T-helper 1 cell (primary cell): ENCODE data around the gene ABCC5.
"Not testable (repeated sequence)": the region's sequence is repeated elsewhere in the genome, so short reads cannot be mapped to it uniquely, and the experiment has no call there.

Experiments
- DNase-seq, 5 donors: peaks; one replicate each; pipeline ENCODE4 v3.0.0-alpha.2; 2012 to 2020
- total RNA-seq, 4 donors: gene quantifications; one replicate each; lab custom pipeline; 2026; lab: John Stamatoyannopoulos, UW

The ABCC5 gene
- total RNA-seq = 26.1 to 43.7 (median 42.2) reads per million in 4 donors

- DNase-seq = peak; percentile 66 to 86 (median 73)
These were observed at the start of gene ABCC5 for GRCh38 chr3:184017672-184018423. TSS of gene ABCC5 (minus strand) at chr3:184017884. CDS start at chr3:184014392, 3,492 bp downstream.

DNA sequence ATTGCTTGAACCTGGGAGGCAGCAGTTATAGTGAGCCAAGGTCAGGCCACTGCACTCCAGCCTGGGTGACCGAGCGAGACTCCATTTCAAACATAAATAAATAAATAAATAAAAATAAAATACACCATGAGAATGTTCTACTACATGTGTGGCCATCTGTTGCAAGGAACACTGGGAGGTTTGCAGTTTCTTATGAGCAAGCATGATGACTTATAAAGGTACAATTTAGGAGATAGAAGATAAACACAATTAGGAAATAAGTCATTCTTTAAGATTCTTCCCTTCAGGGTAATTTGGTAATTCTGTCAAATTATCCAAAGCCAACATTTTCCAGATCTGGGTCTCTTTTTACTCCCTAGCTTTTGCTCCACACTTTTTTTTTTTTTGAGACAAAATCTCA lies 48.5 kb upstream of the ABCC5 start:
- DNase-seq = no peak

DNA sequence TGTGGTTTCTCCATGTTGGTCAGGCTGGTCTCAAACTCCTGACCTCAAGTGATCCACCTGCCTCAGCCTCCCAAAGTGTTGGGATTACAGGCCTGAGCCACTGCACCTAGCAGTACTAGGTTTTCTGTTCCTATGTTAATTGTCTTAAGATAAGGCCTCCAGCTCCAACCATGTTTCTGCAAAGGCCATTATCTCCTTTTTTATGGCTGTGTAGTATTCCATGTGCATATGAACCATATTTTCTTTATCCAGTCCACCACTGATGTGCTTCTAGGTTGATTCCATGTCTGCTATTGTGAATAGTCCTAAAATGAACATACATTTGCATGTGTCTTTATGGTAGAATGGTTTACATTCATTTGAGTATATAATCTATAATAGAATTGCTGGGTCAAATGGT lies 45.0 kb upstream of the ABCC5 start:
- no peak for DNase-seq

- DNase-seq = no peak
These were observed 41.7 kb upstream of the ABCC5 start for GRCh38 chr3:184059424-184059823.

DNA sequence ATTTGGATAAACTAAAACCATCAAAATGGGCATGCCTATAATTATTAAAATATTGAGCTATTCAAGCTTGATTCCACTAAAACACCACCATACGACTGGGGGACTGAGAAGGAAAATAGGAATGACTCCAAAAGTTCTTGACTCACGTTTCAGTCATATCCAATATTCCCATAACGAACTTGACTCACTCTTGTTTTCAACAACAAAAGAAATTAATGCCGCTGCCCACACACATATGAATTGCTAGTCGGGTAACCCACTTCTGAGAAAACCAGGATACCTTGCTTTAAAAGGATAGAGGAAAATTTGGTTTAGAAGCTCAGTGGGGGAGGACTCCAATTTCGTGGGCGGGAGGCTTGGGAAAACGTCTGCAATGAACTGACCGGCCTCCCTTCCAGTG lies 40.3 kb upstream of the ABCC5 start:
- no peak for DNase-seq

GRCh38 chr3:184052767-184053166 lies 35.1 kb upstream of the ABCC5 start, which contains the start of gene HTR3C:
TSS of gene HTR3C (plus strand) at chr3:184053047. CDS start at chr3:184053081, 34 bp downstream.
- no peak for DNase-seq

DNA sequence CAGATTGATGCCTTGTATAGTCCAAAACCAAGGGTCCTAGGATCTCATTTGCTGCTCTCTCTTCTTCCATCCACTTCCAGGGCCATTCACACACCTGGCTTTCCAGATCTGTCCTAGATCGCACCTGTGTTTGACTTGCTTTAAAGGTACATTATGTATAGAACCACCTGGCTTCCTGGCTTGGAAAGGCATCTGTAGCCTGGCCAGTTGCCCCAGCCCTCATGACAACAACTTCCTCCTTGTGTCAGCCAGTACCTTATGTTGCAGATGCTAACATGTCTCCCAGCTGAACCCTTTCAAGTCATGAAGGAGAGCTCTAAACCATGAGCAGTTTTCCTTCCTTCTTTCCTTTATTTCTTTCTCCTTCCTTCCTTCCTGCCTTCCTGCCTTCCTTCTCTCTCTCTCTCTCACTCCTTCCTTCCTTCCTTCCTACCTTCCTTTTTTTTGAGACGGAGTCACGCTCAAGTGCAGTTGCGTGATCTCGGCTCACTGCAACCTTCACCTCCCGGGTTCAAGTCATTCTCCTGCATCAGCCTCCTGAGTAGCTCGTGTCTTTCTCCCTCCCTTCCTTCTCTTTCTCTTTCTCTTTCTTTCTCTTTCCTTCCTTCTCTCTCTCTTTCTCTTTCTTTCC lies 32.6 kb upstream of the ABCC5 start:
- no peak for DNase-seq

- no peak for DNase-seq
These were observed 28.3 kb upstream of the ABCC5 start for GRCh38 chr3:184045995-184046394.

GRCh38 chr3:184042617-184043016 lies 24.9 kb upstream of the ABCC5 start:
- DNase-seq = no peak

GRCh38 chr3:184040010-184040409 lies 22.3 kb upstream of the ABCC5 start:
- no peak for DNase-seq

DNA sequence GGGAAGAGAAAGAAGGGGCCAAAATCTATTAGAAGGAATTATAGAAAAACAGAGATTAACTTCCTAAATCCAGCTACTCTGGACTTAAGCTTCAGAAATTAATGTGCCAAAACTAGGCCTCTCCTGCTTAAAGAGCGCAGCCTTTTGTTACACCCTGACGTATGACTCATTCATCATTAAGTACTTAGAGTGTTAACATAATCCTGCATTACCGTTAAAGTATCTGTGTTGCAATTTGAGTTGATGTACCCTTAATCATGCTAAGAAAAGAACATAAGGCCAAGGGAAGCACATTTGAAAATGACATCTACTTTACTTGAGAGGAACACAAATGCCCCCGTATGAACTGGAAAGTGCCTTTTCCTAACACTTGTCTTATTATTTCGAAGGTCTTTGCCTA lies 21.7 kb upstream of the ABCC5 start:
- no peak for DNase-seq

GRCh38 chr3:184038307-184038706 lies 20.6 kb upstream of the ABCC5 start:
- not testable (repeated sequence) for DNase-seq

GRCh38 chr3:184037816-184038215 lies 20.1 kb upstream of the ABCC5 start:
- no peak for DNase-seq

DNA sequence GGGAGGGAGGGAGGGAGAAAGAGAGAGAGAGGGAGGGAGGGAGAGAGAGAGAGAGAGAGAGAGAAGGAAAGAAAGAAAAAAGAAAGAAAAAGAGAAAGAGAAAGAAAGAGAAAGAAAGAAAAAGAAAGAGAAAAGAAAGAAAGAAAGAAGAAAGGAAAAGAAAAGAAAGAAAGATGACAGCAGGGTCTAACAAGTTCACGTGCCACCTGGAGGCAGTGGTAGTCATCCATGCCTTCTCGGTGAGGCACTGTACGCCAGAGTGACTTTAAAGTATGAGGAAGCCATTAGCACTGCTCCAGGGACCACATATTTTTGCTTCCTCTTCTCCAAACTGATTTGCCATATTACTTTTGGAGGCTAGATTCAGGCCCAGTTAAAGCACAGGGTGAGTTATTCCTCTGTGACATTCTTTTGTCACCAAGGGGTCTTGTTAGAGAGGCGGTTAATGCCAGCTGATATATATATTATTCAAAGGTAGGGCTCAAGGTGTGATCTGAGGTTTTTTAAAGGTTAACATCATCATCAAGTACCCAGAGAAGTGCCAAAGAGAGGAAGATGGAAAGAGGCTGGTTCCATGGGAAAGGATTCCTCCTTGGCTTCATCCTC lies 13.6 kb upstream of the ABCC5 start, which contains the start of gene HTR3D:
HTR3D (plus strand) TSS at position 556 of the 606 bp plus-strand sequence; CDS start at position 556, 0 bp downstream.
- DNase-seq = no peak

GRCh38 chr3:184030536-184030935 lies 12.9 kb upstream of the ABCC5 start:
- no peak for DNase-seq

GRCh38 chr3:184029443-184029842 lies 11.8 kb upstream of the ABCC5 start:
- DNase-seq = no peak

GRCh38 chr3:184028275-184028890 lies 10.7 kb upstream of the ABCC5 start:
- not testable (repeated sequence) for DNase-seq

- DNase-seq = not testable (repeated sequence)
These were observed 7.6 kb upstream of the ABCC5 start for GRCh38 chr3:184025256-184025655.

DNA sequence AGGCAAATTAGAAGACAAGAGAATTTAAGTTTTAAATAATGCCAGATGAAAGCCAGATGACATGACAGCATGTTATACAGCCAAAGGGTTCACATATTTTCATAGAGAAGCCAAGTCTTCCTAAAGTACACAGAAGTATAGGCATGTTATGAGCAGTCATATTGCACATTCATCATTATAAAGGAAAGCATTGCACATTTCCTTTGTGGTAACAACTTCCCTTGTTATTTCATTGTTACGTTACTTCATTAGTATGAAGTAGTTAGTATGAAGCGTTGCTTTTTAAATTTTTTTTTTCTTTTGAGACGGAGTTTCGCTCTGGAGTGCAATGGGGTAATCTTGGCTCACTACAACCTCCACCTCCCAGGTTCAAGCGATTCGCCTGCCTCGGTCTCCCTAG lies 4.6 kb upstream of the ABCC5 start:
- DNase-seq = peak in 1 of 5 donors; percentile 7

- no peak for DNase-seq
These were observed 815 bp upstream of the ABCC5 start for GRCh38 chr3:184018424-184018973.

DNA sequence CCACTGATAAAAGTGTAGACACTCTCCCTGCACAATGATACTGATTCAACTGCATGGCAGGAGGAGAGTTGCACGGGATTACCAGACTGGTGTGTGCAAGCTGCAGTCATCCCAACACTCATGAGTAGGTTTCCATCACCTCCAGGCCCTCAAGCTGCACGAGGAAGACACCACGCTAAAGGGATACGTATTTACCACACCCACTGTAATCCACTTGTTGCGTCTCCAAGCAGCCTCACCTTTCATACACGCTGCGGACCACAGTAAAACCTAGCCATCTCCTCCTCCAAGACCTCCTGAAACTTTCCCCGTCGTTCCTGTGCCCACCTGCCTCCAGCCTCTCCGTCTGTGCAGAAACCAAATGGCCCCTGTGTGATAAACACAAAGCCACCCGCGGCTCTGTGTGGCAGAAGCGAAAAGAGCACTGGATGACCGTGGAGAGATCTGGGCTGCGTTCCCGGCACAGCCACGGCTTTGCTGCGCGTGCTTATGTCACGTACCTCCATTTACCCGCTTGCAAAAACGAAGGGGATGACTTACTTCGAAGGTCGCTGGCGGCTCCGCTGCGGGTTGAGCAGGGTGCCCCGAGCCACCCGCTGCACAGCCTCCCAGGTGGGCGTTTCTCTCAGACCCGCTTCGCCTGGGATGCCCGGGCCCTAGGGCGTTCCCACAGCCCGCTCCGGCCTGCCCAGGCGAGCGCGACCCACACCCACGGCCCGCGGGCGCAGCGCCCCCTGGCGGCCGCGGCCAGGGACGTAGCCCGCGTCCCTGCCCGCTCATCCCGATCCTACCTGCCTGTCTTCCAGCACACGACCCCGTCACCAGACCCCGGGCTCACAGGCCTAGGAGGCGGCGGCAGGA lies 643 bp downstream of the ABCC5 start:
- peak in 2 of 5 donors; percentile 28 to 61 for DNase-seq

GRCh38 chr3:184016169-184016570 lies 1.5 kb downstream of the ABCC5 start:
- no peak for DNase-seq
